HepG2 (cell line): ENCODE results near the gene TIMM9. TPM values are rescaled to one million over a fixed set of nuclear protein-coding genes. Genes with fewer than 3 reads are reported as not detected.

Source experiments
- CEBPB ChIP-seq: IDR thresholded peaks from 2 replicates; pipeline ENCODE4 v1.6.1; 2011; ENCODE audit warnings: low read depth, low read length, improper control_type of control experiment, borderline replicate concordance
- CHD4 ChIP-seq: fragments of 200-600 bp; sonication (generic); IDR thresholded peaks from 2 replicates; pipeline ENCODE4 v1.7.0; 2017; ENCODE audit warnings: mild to moderate bottlenecking, low read length, borderline replicate concordance
- CREB3 ChIP-seq: sonication (generic); formaldehyde crosslinking; IDR thresholded peaks from 2 replicates; pipeline ENCODE4 v1.5.0; 2020; ENCODE audit warnings: missing genetic modification reagents
- FOXJ3 ChIP-seq: sonication (generic); formaldehyde crosslinking; IDR thresholded peaks from 2 replicates; pipeline ENCODE4 v1.4.0; 2020; ENCODE audit warnings: missing genetic modification reagents, mild to moderate bottlenecking, borderline replicate concordance
- GABPA ChIP-seq, 2 experiments: IDR thresholded peaks; 2 replicates each; pipeline ENCODE4 v1.6.1; 2011 to 2016; ENCODE audit warnings: low read depth in 2 of 2, low read length in 1 of 2, missing biosample characterization in 1 of 2, missing genetic modification characterization in 1 of 2
- HNRNPK ChIP-seq: fragments of 200-400 bp; formaldehyde crosslinking; IDR thresholded peaks from 2 replicates; pipeline ENCODE4 v1.6.1; 2018; ENCODE audit warnings: low read length, low read depth, moderate library complexity, mild to moderate bottlenecking; ENCODE audit not compliant: poor library complexity, severe bottlenecking
- NCOA2 ChIP-seq: sonication (generic); formaldehyde crosslinking; IDR thresholded peaks from 2 replicates; pipeline ENCODE4 v1.8.0; 2022; ENCODE audit warnings: inconsistent platforms
- POGZ ChIP-seq: sonication (generic); formaldehyde crosslinking; IDR thresholded peaks from 2 replicates; pipeline ENCODE4 v1.4.0; 2020; ENCODE audit warnings: mild to moderate bottlenecking, missing genetic modification reagents
- SMARCE1 ChIP-seq: fragments of 450-650 bp; IDR thresholded peaks from 2 replicates; pipeline ENCODE4 v1.6.1; 2017; ENCODE audit warnings: borderline replicate concordance
- SRY ChIP-seq: sonication (generic); formaldehyde crosslinking; IDR thresholded peaks from 2 replicates; pipeline ENCODE4 v1.8.0; 2022; ENCODE audit warnings: mild to moderate bottlenecking, missing genetic modification reagents
- SSRP1 ChIP-seq: IDR thresholded peaks from 2 replicates; pipeline ENCODE4 v1.6.1; 2016; ENCODE audit warnings: control low read depth
- TARDBP ChIP-seq: sonication (generic); formaldehyde crosslinking; IDR thresholded peaks from 2 replicates; pipeline ENCODE4 v1.8.0; 2022; ENCODE audit warnings: mild to moderate bottlenecking, missing genetic modification reagents
- TBX3 ChIP-seq: fragments of 450-650 bp; IDR thresholded peaks from 2 replicates; pipeline ENCODE4 v1.6.1; 2017; ENCODE audit warnings: antibody characterized with exemption, mild to moderate bottlenecking, inconsistent platforms, borderline replicate concordance
- YEATS4 ChIP-seq: sonication (generic); formaldehyde crosslinking; IDR thresholded peaks from 2 replicates; pipeline ENCODE4 v1.4.0; 2020; ENCODE audit warnings: missing genetic modification reagents, borderline replicate concordance
- ZMAT5 ChIP-seq: sonication (generic); formaldehyde crosslinking; IDR thresholded peaks from 2 replicates; pipeline ENCODE4 v1.5.0; 2020; ENCODE audit warnings: mild to moderate bottlenecking, low read depth, missing genetic modification reagents, borderline replicate concordance
- ZNF138 ChIP-seq: sonication (generic); formaldehyde crosslinking; IDR thresholded peaks from 2 replicates; pipeline ENCODE4 v1.5.0; 2020; ENCODE audit warnings: mild to moderate bottlenecking, low read depth, missing genetic modification reagents
- ZNF33A ChIP-seq: sonication (generic); formaldehyde crosslinking; IDR thresholded peaks from 2 replicates; pipeline ENCODE4 v1.5.1; 2020; ENCODE audit warnings: missing genetic modification reagents, mild to moderate bottlenecking, moderate library complexity, borderline replicate concordance
- ZNF550 ChIP-seq: sonication (generic); formaldehyde crosslinking; IDR thresholded peaks from 2 replicates; pipeline ENCODE4 v1.4.0; 2020; ENCODE audit warnings: mild to moderate bottlenecking, missing genetic modification reagents, borderline replicate concordance
- ZNF552 ChIP-seq: sonication (generic); formaldehyde crosslinking; IDR thresholded peaks from 2 replicates; pipeline ENCODE4 v1.9.0; 2022; ENCODE audit warnings: missing genetic modification reagents, mild to moderate bottlenecking, borderline replicate concordance
- ZNF709 ChIP-seq: sonication (generic); formaldehyde crosslinking; IDR thresholded peaks from 2 replicates; pipeline ENCODE4 v1.5.0; 2020; ENCODE audit warnings: mild to moderate bottlenecking, missing genetic modification reagents
- ZNF891 ChIP-seq: sonication (generic); formaldehyde crosslinking; IDR thresholded peaks from 2 replicates; pipeline ENCODE4 v1.5.0; 2020; ENCODE audit warnings: mild to moderate bottlenecking, missing genetic modification reagents
- polyA plus RNA-seq, 8 experiments: library from polyadenylated mRNA; depleted of rRNA in 3 of 8; stranded (reverse) in 7 of 8; unstranded in 1 of 8; fragments of >200 nt; fragmentation: Illumina TruSeq in 4 of 8; extraction: Trizol in 4 of 8; gene quantifications; 2 replicates each; pipeline versions ENCODE4 v1.2.1 to v1.2.3, GENCODE V29; 2011 to 2016; ENCODE audit warnings: low read depth in 4 of 8, missing spikeins in 1 of 8, mixed read lengths in 1 of 8; ENCODE audit not compliant: insufficient read depth in 1 of 8
- total RNA-seq, 5 experiments: library from RNA; depleted of rRNA; stranded (reverse); fragments of >200 nt; fragmentation: Illumina TruSeq; extraction: Trizol; gene quantifications; 2 replicates each; pipeline ENCODE4 v1.2.3, GENCODE V29; 2016; ENCODE audit warnings: low read depth in 1 of 5
- TF ChIP-seq, protein P1 (sequence below): sonication (generic); formaldehyde crosslinking; conservative IDR thresholded peaks from 2 replicates; pipeline ENCODE4 v1.8.1; 2023; ENCODE audit warnings: missing genetic modification reagents
- TF ChIP-seq, protein P2 (sequence below): sonication (generic); formaldehyde crosslinking; IDR thresholded peaks from 2 replicates; pipeline ENCODE4; 2020; ENCODE audit warnings: missing genetic modification reagents, mild to moderate bottlenecking, borderline replicate concordance

The TIMM9 gene
- total and polyA plus RNA-seq, 2 of the 13 experiments (the other 11 are each of a cell fraction or from before 2014, with no cell fraction given) = 30.5 to 42.5 TPM

GRCh38 chr14:58426670-58427280 lies 556 bp downstream of the TIMM9 start (continued):
- TF ChIP-seq ZMAT5 = no peak; the same call in 1 of the 2 replicates
- no peak for TF ChIP-seq NCOA2 (CRISPR knock-in tag)
- TF ChIP-seq ZNF552 = no peak
- TF ChIP-seq, protein P1, sequence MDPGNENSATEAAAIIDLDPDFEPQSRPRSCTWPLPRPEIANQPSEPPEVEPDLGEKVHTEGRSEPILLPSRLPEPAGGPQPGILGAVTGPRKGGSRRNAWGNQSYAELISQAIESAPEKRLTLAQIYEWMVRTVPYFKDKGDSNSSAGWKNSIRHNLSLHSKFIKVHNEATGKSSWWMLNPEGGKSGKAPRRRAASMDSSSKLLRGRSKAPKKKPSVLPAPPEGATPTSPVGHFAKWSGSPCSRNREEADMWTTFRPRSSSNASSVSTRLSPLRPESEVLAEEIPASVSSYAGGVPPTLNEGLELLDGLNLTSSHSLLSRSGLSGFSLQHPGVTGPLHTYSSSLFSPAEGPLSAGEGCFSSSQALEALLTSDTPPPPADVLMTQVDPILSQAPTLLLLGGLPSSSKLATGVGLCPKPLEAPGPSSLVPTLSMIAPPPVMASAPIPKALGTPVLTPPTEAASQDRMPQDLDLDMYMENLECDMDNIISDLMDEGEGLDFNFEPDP (CRISPR knock-in tag) = no peak
- TF ChIP-seq TARDBP (CRISPR knock-in tag) = peak; percentile 37; the same call in 1 of the 2 replicates
- TF ChIP-seq SRY = peak; percentile 81; the same call in 1 of the 2 replicates
- no peak for TF ChIP-seq SMARCE1
- no peak; the same call in 1 of the 2 replicates for TF ChIP-seq TBX3
- no peak for TF ChIP-seq ZNF138 (CRISPR knock-in tag)
- no peak for TF ChIP-seq FOXJ3
- TF ChIP-seq POGZ (CRISPR knock-in tag) = no peak; the same call in 1 of the 2 replicates
- TF ChIP-seq CHD4 = no peak
- TF ChIP-seq ZNF891 (CRISPR knock-in tag) = peak; percentile 52; the same call in 1 of the 2 replicates
- TF ChIP-seq, protein P2, sequence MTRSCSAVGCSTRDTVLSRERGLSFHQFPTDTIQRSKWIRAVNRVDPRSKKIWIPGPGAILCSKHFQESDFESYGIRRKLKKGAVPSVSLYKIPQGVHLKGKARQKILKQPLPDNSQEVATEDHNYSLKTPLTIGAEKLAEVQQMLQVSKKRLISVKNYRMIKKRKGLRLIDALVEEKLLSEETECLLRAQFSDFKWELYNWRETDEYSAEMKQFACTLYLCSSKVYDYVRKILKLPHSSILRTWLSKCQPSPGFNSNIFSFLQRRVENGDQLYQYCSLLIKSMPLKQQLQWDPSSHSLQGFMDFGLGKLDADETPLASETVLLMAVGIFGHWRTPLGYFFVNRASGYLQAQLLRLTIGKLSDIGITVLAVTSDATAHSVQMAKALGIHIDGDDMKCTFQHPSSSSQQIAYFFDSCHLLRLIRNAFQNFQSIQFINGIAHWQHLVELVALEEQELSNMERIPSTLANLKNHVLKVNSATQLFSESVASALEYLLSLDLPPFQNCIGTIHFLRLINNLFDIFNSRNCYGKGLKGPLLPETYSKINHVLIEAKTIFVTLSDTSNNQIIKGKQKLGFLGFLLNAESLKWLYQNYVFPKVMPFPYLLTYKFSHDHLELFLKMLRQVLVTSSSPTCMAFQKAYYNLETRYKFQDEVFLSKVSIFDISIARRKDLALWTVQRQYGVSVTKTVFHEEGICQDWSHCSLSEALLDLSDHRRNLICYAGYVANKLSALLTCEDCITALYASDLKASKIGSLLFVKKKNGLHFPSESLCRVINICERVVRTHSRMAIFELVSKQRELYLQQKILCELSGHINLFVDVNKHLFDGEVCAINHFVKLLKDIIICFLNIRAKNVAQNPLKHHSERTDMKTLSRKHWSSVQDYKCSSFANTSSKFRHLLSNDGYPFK (CRISPR knock-in tag) = 0 out of 2 replicates have a peak, but pooled peaks have one; percentile 13
- TF ChIP-seq YEATS4 (CRISPR knock-in tag) = no peak
- no peak for TF ChIP-seq SSRP1
- TF ChIP-seq CREB3 = no peak
- no peak for TF ChIP-seq GABPA (IDR thresholded peaks at IDR 0.05; ENCODE audit: low read depth, low read length)
- TF ChIP-seq GABPA (CRISPR knock-in tag; IDR thresholded peaks at IDR 0.05; ENCODE audit: low read depth) = no peak
- no peak for TF ChIP-seq ZNF550 (CRISPR knock-in tag)
- 0 out of 2 replicates have a peak, but pooled peaks have one; percentile 16 for TF ChIP-seq ZNF709
- no peak for TF ChIP-seq CEBPB
- peak; percentile 43; the same call in 1 of the 2 replicates for TF ChIP-seq ZNF33A (CRISPR knock-in tag)
- no peak for TF ChIP-seq HNRNPK
